Measurements from ENCODE around the gene ANKDD1B.

- TF ChIP-seq SRF (IDR thresholded peaks at IDR 0.05; ENCODE audit: low read depth) (no peak), CTCF (IDR thresholded peaks at IDR 0.05 in 2 of 3, conservative IDR thresholded peaks at IDR 0.05 in 1 of 3; ENCODE audit: borderline replicate concordance in 1 of 3, insufficient read depth in 1 of 3, low read depth in 2 of 3, low read length in 2 of 3) (no peak), EZH2 (IDR thresholded peaks at IDR 0.05) (no peak), EZH2phosphoT487 (IDR thresholded peaks at IDR 0.05; ENCODE audit: borderline replicate concordance) (no peak), ATF3 (IDR thresholded peaks at IDR 0.05) (no peak), CBX3 (IDR thresholded peaks at IDR 0.05; ENCODE audit: low read depth) (no peak), ZBTB33 (IDR thresholded peaks at IDR 0.05; ENCODE audit: extremely low read depth, insufficient replicate concordance, low read length) (no peak), YY1 (IDR thresholded peaks at IDR 0.05; ENCODE audit: extremely low read depth, insufficient replicate concordance, low read depth, low read length) (no peak), TCF7L2 (IDR thresholded peaks at IDR 0.05; ENCODE audit: borderline replicate concordance, extremely low read depth, insufficient read depth, insufficient read length) (no peak), POLR2A (IDR thresholded peaks at IDR 0.05; ENCODE audit: borderline replicate concordance, extremely low read depth, insufficient read depth, insufficient read length) (no peak), CEBPB (IDR thresholded peaks at IDR 0.05; ENCODE audit: low read depth) (no peak), SP1 (IDR thresholded peaks at IDR 0.05; ENCODE audit: low read depth) (no peak), SIN3A (IDR thresholded peaks at IDR 0.05; ENCODE audit: low read depth) (no peak), POLR2AphosphoS5 (IDR thresholded peaks at IDR 0.05; ENCODE audit: low read depth, low read length) (no peak)
Observed at GRCh38 chr5:75616971-75617621, 5.8 kb downstream of the ANKDD1B start.

All from HCT116 (cell line).